Right atrium auricular region (tissue), 2 donors: ENCODE results near the gene SDSL. TPM values are rescaled to one million over a fixed set of nuclear protein-coding genes. Genes with fewer than 3 reads are reported as not detected.

ENCODE experiments used
- DNase-seq: peaks from one replicate; pipeline ENCODE4 v3.0.0-alpha.2; 2019; ENCODE audit warnings: low spot score
- H3K27ac ChIP-seq, 2 donors: fragments of 200-600 bp; sonication (generic); 1 replicate in 1 of 2; 2 replicates in 1 of 2; pipeline ENCODE4 v1.5.1; 2016 to 2019
- H3K27me3 ChIP-seq, 2 donors: fragments of 200-600 bp; sonication (generic); one replicate each; pipeline versions ENCODE4 v1.5.1 to v1.6.0; 2017 to 2019
- H3K36me3 ChIP-seq: fragments of 200-600 bp; sonication (generic); one replicate; pipeline ENCODE4 v1.5.1; 2016
- H3K4me1 ChIP-seq, 2 donors: fragments of 200-600 bp; sonication (generic); one replicate each; pipeline versions ENCODE4 v1.5.1 to v1.6.0; 2017 to 2019
- H3K4me3 ChIP-seq, 2 donors: fragments of 200-600 bp; sonication (generic); 1 replicate in 1 of 2; 2 replicates in 1 of 2; pipeline ENCODE4 v1.5.1; 2017 to 2019; ENCODE audit warnings: mild to moderate bottlenecking in 1 of 2, moderate library complexity in 1 of 2
- H3K9me3 ChIP-seq, 2 donors: fragments of 200-600 bp; sonication (generic); one replicate each; pipeline ENCODE4 v1.5.1; 2019
- CTCF ChIP-seq, 2 donors: fragments of 200-600 bp; sonication (generic); IDR thresholded peaks; one replicate each; pipeline ENCODE4 v1.5.1; 2019; ENCODE audit warnings: antibody characterized with exemption in 2 of 2
- total RNA-seq, 2 donors: library from RNA; depleted of rRNA; stranded (reverse); fragments of >200 nt; gene quantifications; one replicate each; pipeline ENCODE4 v1.1.0, GENCODE V29; 2016

SDSL gene
- total RNA-seq, 2 donors from 2014 or later = 2.8 to 5.5 TPM

- Histone ChIP-seq H3K36me3 (peaks cover 30% of the 10 kb centered on the region), H3K27ac (no peak overlapping the region), H3K4me1 (no peaks in the 10 kb centered on the region), H3K27me3 (no peaks in the 10 kb centered on the region), H3K4me3 (no peak overlapping the region), H3K9me3 (no peaks in the 10 kb centered on the region)
- no peak for TF ChIP-seq CTCF (IDR thresholded peaks at IDR 0.05)
- no peak for DNase-seq
Measured at GRCh38 chr12:113392520-113392919, 29.7 kb upstream of the SDSL start.

GRCh38 chr12:113392988-113393579 is 29.1 kb upstream of the SDSL start:
- no peak for TF ChIP-seq CTCF (IDR thresholded peaks at IDR 0.05)
- no peak for DNase-seq
- no peak overlapping the region for H3K4me3 ChIP-seq

GRCh38 chr12:113393749-113394148 is 28.4 kb upstream of the SDSL start:
- Histone ChIP-seq H3K4me3 (no peak overlapping the region), H3K36me3 (peaks cover 17% of the 10 kb centered on the region), H3K9me3 (no peaks in the 10 kb centered on the region), H3K4me1 (no peaks in the 10 kb centered on the region), H3K27me3 (no peaks in the 10 kb centered on the region), H3K27ac (no peak overlapping the region)
- no peak for DNase-seq
- no peak for TF ChIP-seq CTCF (IDR thresholded peaks at IDR 0.05)

More at GRCh38 chr12:113392988-113393579, 29.1 kb upstream of the SDSL start:
- H3K36me3 ChIP-seq = peaks cover 24% of the 10 kb centered on the region
- H3K9me3 ChIP-seq = no peaks in the 10 kb centered on the region
- H3K27ac ChIP-seq = no peak overlapping the region
- no peaks in the 10 kb centered on the region for H3K27me3 ChIP-seq
- H3K4me1 ChIP-seq = no peaks in the 10 kb centered on the region

- H3K9me3 ChIP-seq = no peaks in the 10 kb centered on the region
- no peaks in the 10 kb centered on the region for H3K27me3 ChIP-seq
- no peak overlapping the region for H3K27ac ChIP-seq
- H3K36me3 ChIP-seq = peaks cover 11% of the 10 kb centered on the region
- no peak for DNase-seq
- no peak overlapping the region for H3K4me3 ChIP-seq
- no peak for TF ChIP-seq CTCF (IDR thresholded peaks at IDR 0.05)
- no peaks in the 10 kb centered on the region for H3K4me1 ChIP-seq
Measured at GRCh38 chr12:113395119-113395518, 27.1 kb upstream of the SDSL start.

GRCh38 chr12:113396200-113396599 is 26.0 kb upstream of the SDSL start:
- no peak for TF ChIP-seq CTCF (IDR thresholded peaks at IDR 0.05)
- H3K27ac ChIP-seq = no peak overlapping the region
- H3K4me1 ChIP-seq = no peaks in the 10 kb centered on the region
- no peaks in the 10 kb centered on the region for H3K27me3 ChIP-seq
- H3K36me3 ChIP-seq = peaks cover under 1% of the 10 kb centered on the region
- H3K9me3 ChIP-seq = no peaks in the 10 kb centered on the region
- no peak overlapping the region for H3K4me3 ChIP-seq
- DNase-seq = no peak
